Measurements from ENCODE around the gene KLF4.

DNA sequence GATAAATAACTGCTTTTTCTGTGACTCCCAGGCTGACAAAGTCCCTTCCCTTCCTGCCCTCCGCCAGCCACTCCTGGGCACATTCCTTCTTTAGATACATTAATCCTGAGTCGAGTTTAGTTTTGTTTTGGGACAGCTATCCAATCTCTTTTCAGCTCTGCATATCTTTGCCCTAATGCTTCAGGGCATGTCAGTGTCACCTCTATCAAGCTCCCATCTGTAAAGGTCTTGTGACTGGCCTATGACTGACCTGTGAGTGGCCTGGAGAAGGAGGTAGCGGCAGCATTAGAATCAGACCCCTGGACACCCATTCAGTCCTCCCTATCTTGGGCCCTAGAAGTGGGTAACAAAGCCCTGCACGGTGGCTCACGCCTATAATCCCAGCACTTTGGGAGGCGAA is 34.0 kb upstream of the KLF4 start:
- TF ChIP-seq, protein P1, sequence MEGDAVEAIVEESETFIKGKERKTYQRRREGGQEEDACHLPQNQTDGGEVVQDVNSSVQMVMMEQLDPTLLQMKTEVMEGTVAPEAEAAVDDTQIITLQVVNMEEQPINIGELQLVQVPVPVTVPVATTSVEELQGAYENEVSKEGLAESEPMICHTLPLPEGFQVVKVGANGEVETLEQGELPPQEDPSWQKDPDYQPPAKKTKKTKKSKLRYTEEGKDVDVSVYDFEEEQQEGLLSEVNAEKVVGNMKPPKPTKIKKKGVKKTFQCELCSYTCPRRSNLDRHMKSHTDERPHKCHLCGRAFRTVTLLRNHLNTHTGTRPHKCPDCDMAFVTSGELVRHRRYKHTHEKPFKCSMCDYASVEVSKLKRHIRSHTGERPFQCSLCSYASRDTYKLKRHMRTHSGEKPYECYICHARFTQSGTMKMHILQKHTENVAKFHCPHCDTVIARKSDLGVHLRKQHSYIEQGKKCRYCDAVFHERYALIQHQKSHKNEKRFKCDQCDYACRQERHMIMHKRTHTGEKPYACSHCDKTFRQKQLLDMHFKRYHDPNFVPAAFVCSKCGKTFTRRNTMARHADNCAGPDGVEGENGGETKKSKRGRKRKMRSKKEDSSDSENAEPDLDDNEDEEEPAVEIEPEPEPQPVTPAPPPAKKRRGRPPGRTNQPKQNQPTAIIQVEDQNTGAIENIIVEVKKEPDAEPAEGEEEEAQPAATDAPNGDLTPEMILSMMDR (IDR thresholded peaks at IDR 0.05; ENCODE audit: insufficient read depth, low read length), result no peak
- TF ChIP-seq POLR2AphosphoS5 (IDR thresholded peaks at IDR 0.05; ENCODE audit: low read depth), result no peak

Measured in HL-60 (cell line).